ENCODE measurements around the gene LZTFL1. TPM values are rescaled to one million over a fixed set of nuclear protein-coding genes. Genes with fewer than 3 reads are reported as not detected.

LZTFL1 gene
- total RNA-seq, 4 donors from 2014 or later = 12.6 to 30.9 (median 23.3) TPM

DNA sequence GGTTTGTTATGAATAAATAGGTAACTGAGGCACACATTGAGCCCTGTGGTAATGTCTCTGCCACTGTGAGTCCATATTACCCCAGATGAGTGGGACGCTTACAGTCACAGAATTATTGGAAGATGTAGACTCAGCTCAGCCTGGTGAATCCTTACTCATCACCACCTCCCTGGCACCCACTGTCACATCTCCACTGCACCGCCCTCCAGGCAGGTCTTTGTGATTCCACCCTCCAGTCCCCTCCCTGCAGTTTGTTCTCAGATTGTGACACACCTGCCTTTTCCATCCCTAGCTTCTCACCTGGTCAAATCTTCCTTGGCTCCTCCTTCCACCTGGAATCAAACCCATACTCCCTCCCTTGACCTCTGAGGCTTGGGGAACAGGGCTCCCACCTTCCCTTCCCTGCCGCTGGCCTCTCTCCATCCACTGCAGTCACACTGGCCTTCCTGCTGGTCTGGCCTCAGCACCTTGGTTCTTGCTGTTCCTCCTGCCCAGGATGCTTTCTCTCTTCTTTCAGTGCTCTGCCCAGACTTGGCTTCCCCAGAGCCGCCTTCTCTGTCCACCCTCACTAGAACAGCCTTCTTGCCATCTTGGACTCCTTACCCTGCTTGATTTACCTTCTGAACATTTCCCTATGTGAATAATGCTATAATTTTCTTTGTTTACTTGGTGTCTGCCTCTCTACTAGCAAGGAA lies 55.0 kb downstream of the LZTFL1 start:
- no peaks in the 10 kb centered on the region for H3K27me3 ChIP-seq
- no peak overlapping the region for H3K27ac ChIP-seq
- no peak overlapping the region for H3K4me3 ChIP-seq
- peaks cover 0 to 18% (median 0%) of the 10 kb centered on the region in 3 donors for H3K9me3 ChIP-seq
- H3K36me3 ChIP-seq = no peaks in the 10 kb centered on the region
- TF ChIP-seq, protein P1, sequence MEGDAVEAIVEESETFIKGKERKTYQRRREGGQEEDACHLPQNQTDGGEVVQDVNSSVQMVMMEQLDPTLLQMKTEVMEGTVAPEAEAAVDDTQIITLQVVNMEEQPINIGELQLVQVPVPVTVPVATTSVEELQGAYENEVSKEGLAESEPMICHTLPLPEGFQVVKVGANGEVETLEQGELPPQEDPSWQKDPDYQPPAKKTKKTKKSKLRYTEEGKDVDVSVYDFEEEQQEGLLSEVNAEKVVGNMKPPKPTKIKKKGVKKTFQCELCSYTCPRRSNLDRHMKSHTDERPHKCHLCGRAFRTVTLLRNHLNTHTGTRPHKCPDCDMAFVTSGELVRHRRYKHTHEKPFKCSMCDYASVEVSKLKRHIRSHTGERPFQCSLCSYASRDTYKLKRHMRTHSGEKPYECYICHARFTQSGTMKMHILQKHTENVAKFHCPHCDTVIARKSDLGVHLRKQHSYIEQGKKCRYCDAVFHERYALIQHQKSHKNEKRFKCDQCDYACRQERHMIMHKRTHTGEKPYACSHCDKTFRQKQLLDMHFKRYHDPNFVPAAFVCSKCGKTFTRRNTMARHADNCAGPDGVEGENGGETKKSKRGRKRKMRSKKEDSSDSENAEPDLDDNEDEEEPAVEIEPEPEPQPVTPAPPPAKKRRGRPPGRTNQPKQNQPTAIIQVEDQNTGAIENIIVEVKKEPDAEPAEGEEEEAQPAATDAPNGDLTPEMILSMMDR (IDR thresholded peaks at IDR 0.05) = no peak
- TF ChIP-seq POLR2A (IDR thresholded peaks at IDR 0.05) (no peak), POLR2AphosphoS5 (IDR thresholded peaks at IDR 0.05) (no peak), EP300 (IDR thresholded peaks at IDR 0.05) (no peak)
- WGBS, 2 donors (ENCODE audit: low coverage in 1 of 2) = 86 to 97% methylated on average over 3 to 4 of the region's 4 CpGs
- no peak for ATAC-seq
- H3K4me1 ChIP-seq = no peaks in the 10 kb centered on the region

DNA sequence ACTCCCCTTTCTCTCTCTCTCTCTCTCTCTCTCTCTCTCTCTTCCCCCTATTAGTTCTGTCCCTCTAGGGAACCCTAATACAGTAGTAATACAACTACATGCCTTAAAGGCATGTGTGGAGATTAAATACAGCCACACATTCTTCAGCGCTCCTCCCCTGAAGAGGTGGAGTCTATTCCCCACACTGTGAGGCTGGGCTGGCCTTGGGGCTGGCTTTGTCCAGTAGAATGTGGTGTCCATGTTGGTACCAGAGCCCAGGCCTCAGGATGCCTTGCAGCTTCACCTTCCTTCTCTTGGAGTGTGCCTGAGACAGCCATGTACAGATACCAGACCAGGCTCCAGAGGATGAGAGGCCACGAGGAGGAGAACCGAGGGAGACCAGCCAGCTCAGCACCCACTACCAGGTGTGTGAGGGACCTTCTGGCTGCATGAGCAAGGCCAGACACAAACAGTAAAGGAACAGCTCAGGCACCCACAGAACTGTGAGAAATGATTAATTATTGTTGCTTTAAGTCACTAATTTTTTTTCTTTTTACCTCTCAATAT lies 56.2 kb downstream of the LZTFL1 start:
- no peaks in the 10 kb centered on the region for H3K27me3 ChIP-seq
- no peak overlapping the region for H3K4me3 ChIP-seq
- no peak for ATAC-seq
- H3K27ac ChIP-seq = no peak overlapping the region
- H3K9me3 ChIP-seq = peaks cover 0 to 18% (median 0%) of the 10 kb centered on the region in 3 donors
- H3K36me3 ChIP-seq = no peaks in the 10 kb centered on the region
- 50 to 67% methylated on average over 1 to 2 of the region's 3 CpGs for WGBS, 2 donors (ENCODE audit: low coverage in 1 of 2)
- TF ChIP-seq POLR2AphosphoS5 (IDR thresholded peaks at IDR 0.05) = no peak
- TF ChIP-seq POLR2A (IDR thresholded peaks at IDR 0.05) = no peak
- no peak for TF ChIP-seq EP300 (IDR thresholded peaks at IDR 0.05)
- TF ChIP-seq, protein P1 (IDR thresholded peaks at IDR 0.05) = no peak
- no peaks in the 10 kb centered on the region for H3K4me1 ChIP-seq

DNA sequence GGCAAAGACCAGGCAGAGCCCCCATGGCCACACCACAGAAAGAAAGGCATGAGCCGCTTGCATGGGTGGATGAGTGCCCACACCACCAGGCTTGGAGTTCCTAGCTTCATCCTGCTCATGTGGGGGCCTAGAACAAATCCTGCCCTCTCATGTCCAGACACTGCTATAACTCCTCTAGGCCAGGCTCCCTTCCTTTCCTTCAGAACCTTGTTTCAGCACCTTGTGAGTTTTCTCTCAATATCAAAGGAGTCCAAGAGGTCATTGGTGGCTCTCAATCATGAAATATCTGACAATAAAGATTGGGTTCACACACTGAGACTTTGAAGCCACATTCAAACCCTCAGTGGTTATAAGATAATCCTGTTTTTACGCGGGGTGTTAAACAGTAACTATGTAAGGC lies 58.3 kb downstream of the LZTFL1 start:
- no peak overlapping the region for H3K27ac ChIP-seq
- H3K36me3 ChIP-seq = no peaks in the 10 kb centered on the region
- no peak overlapping the region for H3K4me3 ChIP-seq
- WGBS, 2 donors (ENCODE audit: low coverage in 1 of 2) = 86 to 96% methylated on average over 2 to 3 of the region's 3 CpGs
- no peaks in the 10 kb centered on the region for H3K27me3 ChIP-seq
- no peaks in the 10 kb centered on the region for H3K4me1 ChIP-seq
- ATAC-seq = no peak
- no peak for TF ChIP-seq POLR2AphosphoS5 (IDR thresholded peaks at IDR 0.05)
- TF ChIP-seq, protein P1 (IDR thresholded peaks at IDR 0.05) = no peak
- no peak for TF ChIP-seq POLR2A (IDR thresholded peaks at IDR 0.05)
- no peak for TF ChIP-seq EP300 (IDR thresholded peaks at IDR 0.05)
- peaks cover 0 to 2% (median 0%) of the 10 kb centered on the region in 3 donors for H3K9me3 ChIP-seq

DNA sequence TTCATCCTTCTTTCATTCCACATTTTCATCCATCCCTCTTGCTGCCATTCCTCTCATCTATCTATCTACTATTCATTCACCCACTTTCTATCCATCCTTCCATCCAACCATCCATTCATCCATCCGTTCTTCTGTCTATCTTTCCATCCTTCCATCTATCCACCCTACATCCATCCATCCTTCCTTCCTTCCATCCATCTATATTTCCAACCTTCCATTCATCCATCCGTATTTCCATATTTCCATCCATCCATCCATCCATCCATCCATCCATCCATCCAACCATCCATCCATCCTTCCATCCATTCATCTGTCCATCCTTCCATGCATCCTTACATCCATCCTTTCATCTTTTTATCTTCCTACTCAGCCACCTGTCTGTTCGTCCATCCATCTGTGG lies 59.5 kb downstream of the LZTFL1 start:
- Histone ChIP-seq H3K4me1 (no peaks in the 10 kb centered on the region), H3K9me3 (no peaks in the 10 kb centered on the region), H3K36me3 (no peaks in the 10 kb centered on the region), H3K27me3 (no peaks in the 10 kb centered on the region), H3K4me3 (no peak overlapping the region), H3K27ac (no peak overlapping the region)
- WGBS, 2 donors (ENCODE audit: low coverage in 1 of 2) = 81 to 90% methylated on average over 3 of the region's 3 CpGs
- TF ChIP-seq EP300 (IDR thresholded peaks at IDR 0.05) = no peak
- TF ChIP-seq POLR2AphosphoS5 (IDR thresholded peaks at IDR 0.05) = no peak
- TF ChIP-seq POLR2A (IDR thresholded peaks at IDR 0.05) = no peak
- TF ChIP-seq, protein P1 (IDR thresholded peaks at IDR 0.05) = no peak
- no peak for ATAC-seq

DNA sequence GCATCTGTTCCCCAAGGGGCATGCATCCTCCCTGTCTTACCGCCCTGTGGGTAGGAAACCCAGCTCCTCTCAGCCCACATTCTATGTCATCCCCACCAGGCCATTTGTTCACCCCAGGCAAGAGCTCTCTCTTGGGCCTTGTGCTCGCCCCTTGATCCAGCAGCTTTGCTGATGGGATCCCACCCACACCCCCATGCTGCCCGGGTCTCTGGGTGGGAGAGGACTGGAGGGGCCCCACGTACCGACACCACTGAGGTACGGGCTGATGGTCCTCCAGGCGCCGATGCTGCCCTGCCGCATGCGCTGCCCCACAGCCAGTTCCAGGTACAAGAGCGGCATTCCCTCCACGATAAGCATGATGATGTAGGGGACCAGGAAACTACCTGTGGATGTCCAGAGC lies 60.1 kb downstream of the LZTFL1 start:
- ATAC-seq = no peak
- WGBS, 2 donors (ENCODE audit: low coverage in 1 of 2) = 62 to 100% methylated on average over 2 to 7 of the region's 12 CpGs
- TF ChIP-seq EP300 (IDR thresholded peaks at IDR 0.05) (no peak), POLR2A (IDR thresholded peaks at IDR 0.05) (no peak), POLR2AphosphoS5 (IDR thresholded peaks at IDR 0.05) (no peak)
- TF ChIP-seq, protein P1 (IDR thresholded peaks at IDR 0.05) = no peak

More for the DNA sequence above, 60.1 kb downstream of the LZTFL1 start:
- Histone ChIP-seq H3K4me3 (no peak overlapping the region), H3K4me1 (no peaks in the 10 kb centered on the region), H3K27me3 (no peaks in the 10 kb centered on the region), H3K27ac (no peak overlapping the region), H3K36me3 (no peaks in the 10 kb centered on the region), H3K9me3 (no peaks in the 10 kb centered on the region)

Measured in gastroesophageal sphincter (tissue), 4 donors.